GM12892 (cell line): ENCODE measurements around the gene FBXO44.

Source experiments
- POLR2A ChIP-seq: IDR thresholded peaks from 2 replicates; pipeline ENCODE4 v1.6.1; 2011; ENCODE audit warnings: low read depth, low read length, control low read depth
- POLR2AphosphoS5 ChIP-seq: IDR thresholded peaks from 2 replicates; pipeline ENCODE4 v1.6.1; 2011; ENCODE audit warnings: low read depth, low read length, control low read depth
- TAF1 ChIP-seq: IDR thresholded peaks from 2 replicates; pipeline ENCODE4 v1.6.1; 2011; ENCODE audit warnings: low read depth, mild to moderate bottlenecking, control low read depth, low read length, borderline replicate concordance

DNA sequence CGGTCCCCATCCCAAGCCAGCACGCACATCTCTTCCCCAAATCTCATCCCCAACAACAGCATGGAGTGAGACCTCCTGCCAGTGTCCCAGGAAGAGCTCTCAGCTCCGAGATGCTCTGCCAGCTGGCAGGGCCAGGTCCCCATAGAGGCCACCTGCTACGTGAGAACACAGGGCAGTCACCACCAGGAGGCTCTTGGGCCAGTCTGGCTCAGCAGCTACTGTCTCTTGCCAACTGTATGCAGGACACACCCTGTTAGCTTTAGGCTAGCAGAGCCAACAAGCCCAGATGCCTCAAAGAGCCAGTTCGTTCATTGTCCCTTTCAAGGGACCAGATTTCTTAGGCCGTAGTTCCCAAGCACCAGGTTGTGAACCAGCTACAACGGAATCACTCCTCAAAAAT, 37.4 kb upstream of the FBXO44 start:
- TF ChIP-seq POLR2A (no peak), POLR2AphosphoS5 (no peak), TAF1 (no peak)
